GM18868 (cell line): ENCODE measurements around the gene EGFR.

Experiments used
- ATAC-seq: cut with Tn5 transposase; IDR thresholded peaks from one replicate; pipeline ENCODE4 v1.9.1; 2021; ENCODE audit warnings: mild to moderate bottlenecking, moderate library complexity; ENCODE audit not compliant: unreplicated experiment

EGFR gene

DNA sequence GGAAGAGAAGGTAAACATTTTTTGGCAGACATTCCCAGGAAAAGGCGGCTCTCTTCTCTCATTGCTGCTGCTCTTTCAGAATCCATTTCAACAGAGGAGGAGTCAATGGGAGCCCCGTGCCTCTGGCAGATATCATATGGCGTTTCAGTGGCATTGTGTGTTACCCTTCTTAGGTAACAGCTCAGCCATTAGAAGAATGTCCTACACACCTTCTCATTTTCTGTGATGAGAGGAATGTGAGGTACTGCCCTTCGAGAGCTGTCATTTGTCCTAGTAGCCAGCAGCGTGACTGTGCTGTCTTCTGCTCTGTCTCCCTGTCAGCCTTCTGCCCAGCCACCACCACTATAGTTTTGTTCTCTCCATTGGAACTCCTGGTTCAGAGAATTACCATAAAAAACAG is 102.4 kb downstream of the EGFR start:
- no peak for ATAC-seq

DNA sequence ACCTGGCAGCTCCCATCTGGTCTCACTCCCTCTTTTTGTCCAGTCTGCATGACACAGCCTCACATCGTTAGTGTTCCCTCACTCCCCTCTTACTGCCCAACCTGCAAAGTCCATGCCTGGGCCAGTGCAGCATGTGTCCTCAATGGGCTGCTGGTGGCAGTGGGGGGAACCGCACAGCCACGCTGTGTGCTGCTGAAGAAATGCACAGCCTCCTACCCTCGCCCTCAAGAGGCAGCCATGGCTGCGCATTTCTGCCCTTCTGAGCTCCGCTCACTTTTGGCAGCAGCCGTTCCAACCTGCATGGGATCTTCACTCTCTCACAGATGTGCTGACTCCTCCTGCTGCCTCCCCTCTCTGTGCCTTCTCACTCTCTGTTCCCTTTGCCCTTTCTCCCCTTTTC is 103.4 kb downstream of the EGFR start:
- ATAC-seq, result no peak

GRCh38 chr7:55124989-55125875 is 106.4 kb downstream of the EGFR start:
- ATAC-seq, result no peak

- ATAC-seq, result no peak
Observed at GRCh38 chr7:55127135-55127551, 108.3 kb downstream of the EGFR start.

DNA sequence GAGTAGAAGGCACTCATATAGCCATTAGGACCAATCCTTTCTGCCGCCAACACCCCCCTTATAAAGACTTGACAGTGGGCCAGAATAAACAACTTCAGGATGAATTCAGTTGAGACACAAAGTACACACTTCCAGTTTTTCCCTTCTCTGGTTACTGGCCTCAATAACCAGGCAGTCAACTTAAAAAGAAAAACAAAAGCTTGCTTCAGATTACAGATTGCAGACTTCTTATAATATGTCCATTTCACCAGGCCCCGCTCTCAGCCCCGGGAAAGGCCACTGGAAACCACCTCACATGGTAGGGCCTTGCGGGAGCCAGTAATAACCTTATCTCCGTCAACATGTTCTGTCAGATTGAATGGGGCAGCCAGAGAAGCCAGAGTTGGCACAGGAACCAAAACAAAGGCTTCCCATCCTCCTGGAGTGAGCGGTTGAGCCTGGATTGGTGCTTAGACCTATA is 108.8 kb downstream of the EGFR start:
- ATAC-seq, result no peak

DNA sequence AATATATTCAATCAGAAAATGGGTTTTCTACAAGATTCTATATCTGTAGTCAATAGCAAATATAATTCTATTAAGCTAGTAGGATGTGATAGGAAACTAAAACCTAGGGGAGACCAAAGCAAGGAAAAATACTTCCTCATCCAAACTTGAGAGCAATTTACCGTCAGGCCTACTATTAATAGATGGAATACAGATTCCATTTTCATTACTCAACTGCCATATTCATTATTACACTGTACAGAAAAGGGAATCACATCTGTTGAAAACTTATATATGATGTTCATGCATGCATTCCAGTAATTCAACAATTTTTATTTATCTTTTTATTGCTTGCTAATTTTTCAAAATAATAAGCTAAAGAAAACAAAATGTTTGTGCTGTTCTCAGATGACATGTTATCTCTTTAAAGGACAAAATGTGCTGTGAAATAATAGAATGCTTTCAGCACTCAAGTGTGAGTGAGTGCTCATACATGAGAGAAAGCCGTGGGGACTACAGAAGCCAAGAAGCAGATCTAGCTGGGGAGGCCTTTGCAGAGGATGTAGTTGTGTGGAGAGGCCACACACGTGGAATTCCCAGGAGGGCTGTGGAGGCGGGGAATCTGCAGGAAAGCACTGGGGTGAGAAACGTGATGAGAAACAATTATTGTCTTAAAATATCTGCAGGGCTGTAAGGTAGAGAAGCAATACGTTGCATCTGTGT is 110.0 kb downstream of the EGFR start:
- no peak for ATAC-seq

DNA sequence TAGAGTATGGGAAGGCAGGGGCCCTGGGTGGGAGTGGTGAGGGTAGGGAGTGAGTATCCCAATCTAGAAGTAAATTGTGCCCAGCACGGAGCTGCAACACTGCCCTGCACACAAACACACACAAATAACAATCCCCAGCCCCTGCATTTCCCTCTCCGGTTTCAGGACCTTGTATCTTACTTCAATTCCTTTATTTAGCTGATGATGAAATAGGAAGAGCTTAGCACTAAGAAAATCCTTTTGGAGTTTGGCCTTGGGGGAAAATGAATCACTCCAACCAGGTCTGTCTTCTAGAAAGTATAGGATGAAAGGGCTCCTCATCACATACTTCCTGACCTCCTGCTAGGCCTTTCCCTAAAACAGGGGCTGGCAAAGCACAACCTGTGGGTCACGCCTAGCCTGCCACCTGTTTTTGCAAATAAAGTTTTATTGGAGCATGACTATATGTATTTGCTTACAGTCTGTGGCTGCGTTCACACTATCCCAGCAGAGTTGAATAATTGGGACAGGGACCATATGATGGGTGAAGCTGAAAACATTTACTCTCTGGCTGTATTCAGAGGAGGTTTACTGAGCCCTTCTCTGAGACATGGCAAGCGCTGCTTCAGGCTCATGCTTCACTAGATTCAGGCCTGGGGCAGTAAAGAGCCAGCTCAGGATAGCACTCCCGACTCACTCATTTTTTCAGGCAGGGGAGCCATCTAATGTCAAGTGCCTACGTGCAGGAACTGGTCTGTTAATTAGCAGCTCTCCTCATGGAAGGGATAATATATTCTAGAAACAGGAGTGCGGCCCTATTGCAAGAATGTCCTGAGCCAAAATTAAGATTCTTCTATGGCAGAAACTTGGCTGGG is 111.0 kb downstream of the EGFR start:
- ATAC-seq, result no peak

DNA sequence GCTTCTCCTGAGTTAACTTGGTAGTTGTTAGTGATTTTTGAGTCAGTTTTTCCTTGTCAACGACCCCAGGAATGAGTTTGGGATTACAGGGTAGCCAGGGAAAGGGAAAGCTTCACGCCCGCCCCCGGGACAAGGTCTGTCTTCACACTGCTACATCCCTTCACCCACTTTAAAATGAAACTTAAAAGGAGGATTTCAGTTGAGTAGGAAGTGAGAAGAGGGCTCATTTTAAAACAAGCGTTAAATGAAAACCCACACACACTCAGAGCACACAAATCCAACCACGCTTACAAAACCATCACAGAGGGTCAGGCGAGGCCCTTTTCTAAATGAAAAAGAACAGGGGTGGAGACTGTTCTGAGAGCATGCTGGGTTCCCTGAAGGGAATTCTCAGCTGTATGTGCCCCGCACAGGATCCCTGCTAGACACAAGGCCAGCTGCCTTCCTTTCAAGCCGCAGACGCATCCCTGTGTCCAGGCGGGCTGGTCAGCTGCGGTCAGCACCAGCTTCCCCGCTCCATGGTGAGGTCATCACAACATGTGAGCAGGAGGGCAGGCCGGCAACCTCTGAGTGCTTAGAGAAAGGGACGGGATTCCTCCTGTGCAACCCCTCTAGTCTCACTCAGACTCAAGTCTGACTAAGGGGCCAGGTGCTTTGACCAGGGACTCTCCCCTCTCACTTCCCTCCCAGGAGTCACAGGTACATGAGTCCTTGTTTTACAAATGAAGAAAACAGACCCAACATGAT is 111.8 kb downstream of the EGFR start:
- ATAC-seq, result peak; percentile 55

GRCh38 chr7:55131142-55131929 is 112.5 kb downstream of the EGFR start:
- ATAC-seq, result no peak

GRCh38 chr7:55132550-55132889 is 113.7 kb downstream of the EGFR start:
- no peak for ATAC-seq

DNA sequence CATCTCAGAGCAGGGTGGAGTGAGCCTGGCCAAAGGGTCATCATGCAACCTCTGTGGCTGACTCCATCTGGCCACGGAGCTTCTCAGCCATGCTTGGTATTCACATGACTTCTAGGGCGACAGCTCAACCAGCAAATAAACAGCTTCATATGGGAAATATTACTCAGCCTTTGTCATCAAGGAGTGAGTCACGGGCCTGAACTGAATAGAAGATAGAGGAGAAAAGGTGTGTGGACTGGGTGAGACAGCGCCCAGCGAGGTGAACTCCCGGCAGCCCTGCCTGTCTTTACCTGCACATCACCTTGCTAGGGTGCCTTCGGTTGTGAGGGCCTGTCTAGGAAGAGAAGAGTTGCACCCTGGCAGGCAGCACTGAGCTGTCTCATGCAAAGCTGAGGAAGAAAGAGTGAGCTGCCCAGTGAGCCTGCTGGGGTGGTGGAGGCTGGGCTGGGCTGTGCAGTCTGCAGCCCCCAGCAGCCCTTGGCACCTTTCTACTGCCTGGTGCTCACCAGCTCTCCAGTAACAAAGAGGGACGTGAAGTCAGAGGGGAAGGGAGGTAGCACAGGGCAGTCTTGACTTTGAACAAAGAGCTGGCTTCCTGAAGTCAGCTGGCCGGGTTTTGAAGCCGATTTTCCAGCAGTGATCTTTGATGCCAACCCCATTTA is 114.2 kb downstream of the EGFR start:
- peak; percentile 45 for ATAC-seq

DNA sequence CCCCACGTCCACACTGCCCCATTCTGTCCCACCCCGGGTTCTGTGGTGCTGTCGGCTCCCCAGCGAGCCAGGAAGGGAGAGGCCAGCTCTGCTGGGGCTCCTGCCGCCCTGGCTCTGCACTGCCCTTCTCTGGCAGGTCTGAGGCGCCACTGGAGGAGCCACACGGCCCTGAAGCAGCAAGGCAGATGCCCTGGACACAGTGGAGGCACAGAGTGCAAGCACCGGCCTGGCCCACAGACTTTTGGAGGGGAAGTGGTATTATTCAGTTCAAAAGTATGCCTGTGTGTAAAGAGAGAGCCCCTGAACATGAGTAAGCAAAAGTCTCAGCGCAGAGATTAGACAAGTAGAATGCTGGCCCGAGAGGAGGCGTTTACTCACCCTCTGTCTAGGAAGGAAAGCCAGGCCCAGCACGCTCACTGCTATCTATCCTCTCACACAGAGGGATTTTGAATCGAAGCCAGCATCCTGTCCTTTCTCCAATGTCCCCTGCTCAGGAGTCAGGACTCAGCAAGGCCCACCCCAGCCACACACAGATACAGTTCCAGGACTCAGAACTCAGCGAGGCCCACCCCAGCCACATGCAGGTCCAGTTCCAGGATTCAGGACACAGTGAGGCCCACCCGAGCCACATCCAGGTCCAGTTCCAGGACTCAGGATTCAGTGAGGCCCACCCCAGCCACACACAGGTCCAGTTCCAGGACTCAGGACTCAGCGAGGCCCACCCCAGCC is 115.0 kb downstream of the EGFR start:
- no peak for ATAC-seq

GRCh38 chr7:55134359-55134725 is 115.5 kb downstream of the EGFR start:
- no peak for ATAC-seq

DNA sequence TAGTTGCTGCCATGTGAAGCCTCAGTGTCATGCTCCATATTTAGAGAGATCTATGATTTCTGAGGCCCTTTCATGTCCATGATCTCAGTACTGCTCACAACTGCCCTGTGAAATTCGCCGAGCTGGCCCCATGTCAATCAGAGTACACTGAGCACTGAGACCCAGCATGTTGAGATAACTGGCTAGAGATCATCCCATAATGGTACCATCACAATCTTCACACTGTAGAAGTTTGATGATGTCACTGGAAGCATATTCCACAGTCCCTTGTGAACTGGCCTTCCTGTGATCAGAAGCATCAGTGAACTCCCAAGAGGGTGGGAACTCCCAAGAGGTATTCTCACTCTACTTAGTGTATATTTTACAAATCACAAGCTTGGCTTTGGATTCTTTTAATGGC is 116.0 kb downstream of the EGFR start:
- ATAC-seq, result no peak

GRCh38 chr7:55135462-55135861 is 116.6 kb downstream of the EGFR start:
- no peak for ATAC-seq

GRCh38 chr7:55138663-55139062 is 119.8 kb downstream of the EGFR start:
- ATAC-seq, result no peak

DNA sequence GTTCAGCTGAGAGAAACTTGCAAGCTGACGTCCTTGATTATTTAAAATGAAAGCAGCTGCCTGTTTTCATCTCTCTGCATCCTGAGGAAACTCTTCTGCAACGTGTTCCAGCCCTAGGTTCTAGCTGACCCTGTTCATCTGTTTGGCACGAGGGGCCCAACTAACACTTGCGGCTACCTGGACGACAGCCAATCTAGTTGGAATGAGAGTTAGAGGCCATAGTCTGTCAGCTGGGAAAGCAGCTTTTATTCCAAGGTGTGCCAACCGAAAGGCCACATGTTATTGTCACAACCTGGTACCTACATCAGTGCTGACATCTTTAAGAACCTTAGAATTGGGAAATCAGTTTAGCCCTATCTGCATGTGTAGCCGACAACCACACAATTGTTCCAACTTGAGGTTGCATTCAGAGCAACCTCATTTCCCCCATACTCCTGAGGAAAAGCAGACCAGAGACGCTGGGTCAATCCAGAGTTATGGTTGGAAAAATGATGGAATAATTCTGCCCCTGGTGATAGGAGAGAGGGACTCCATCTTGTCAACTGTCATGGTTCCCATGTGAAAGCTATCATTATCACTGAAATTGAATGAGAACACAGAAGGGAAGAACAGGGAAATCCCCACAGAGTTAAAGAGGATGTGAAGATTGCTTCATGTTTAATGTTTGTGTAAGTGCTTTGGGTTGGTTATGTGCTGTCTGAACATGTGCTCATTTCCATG is 121.6 kb downstream of the EGFR start:
- ATAC-seq, result peak; percentile 99

- peak; percentile 45 for ATAC-seq
Observed at GRCh38 chr7:55140941-55141278, 122.1 kb downstream of the EGFR start.
